ENCODE results near the gene DGUOK.

GRCh38 chr2:73981081-73982001 lies 54.7 kb downstream of the DGUOK start:
- TF ChIP-seq CTCF (IDR thresholded peaks at IDR 0.05; ENCODE audit: low read length) (no peak), EZH2 (IDR thresholded peaks at IDR 0.05; ENCODE audit: borderline replicate concordance, low read length) (no peak)

Measured in OCI-LY1 (cell line).